Suprapubic skin (tissue), 3 donors: Measurements from ENCODE around the gene CACNG5.

Experiments
- CTCF ChIP-seq, 2 donors: fragments of 200-600 bp in 1 of 2; fragments of 450-650 bp in 1 of 2; sonication (generic) in 1 of 2; IDR thresholded peaks; one replicate each; pipeline ENCODE4 v1.5.1; 2016 to 2019; ENCODE audit warnings: antibody characterized with exemption in 2 of 2, mild to moderate bottlenecking in 1 of 2, moderate library complexity in 1 of 2
- POLR2A ChIP-seq, 2 donors: fragments of 450-650 bp; IDR thresholded peaks; one replicate each; pipeline ENCODE4 v1.6.1; 2017; ENCODE audit warnings: antibody characterized with exemption in 2 of 2, mild to moderate bottlenecking in 2 of 2, moderate library complexity in 2 of 2

- no peak for TF ChIP-seq CTCF (IDR thresholded peaks at IDR 0.05)
- TF ChIP-seq POLR2A (IDR thresholded peaks at IDR 0.05) = no peak
Measured at GRCh38 chr17:66863820-66864219, 28.9 kb downstream of the CACNG5 start.
